Posterior cingulate gyrus (tissue), 11 donors: ENCODE results near the gene P2RY12.
A peak's percentile ranks its signal among the peaks of the same experiment; 100 is the strongest.

ENCODE experiments used
- DNase-seq, 10 donors: peaks; one replicate each; pipeline versions ENCODE4 v3.0.0 to v3.0.0-alpha.2; 2020 to 2021; ENCODE audit warnings: mixed read lengths in 3 of 10
- intact Hi-C: fragments of 100-400 bp; cut with DNase I; formaldehyde crosslinking; loops from one replicate; pipeline ENCODE4 v1.15.1; 2023

P2RY12 gene

GRCh38 chr3:151312972-151313371 is 71.6 kb downstream of the P2RY12 start:
- DNase-seq, result no peak
- intact Hi-C loops, result no loop called here

- intact Hi-C loops, result no loop called here
- DNase-seq, result no peak
Measured at GRCh38 chr3:151309566-151309965, 75.0 kb downstream of the P2RY12 start.

- intact Hi-C loops, result no loop called here
- DNase-seq, result no peak
Measured at GRCh38 chr3:151307583-151308488, 76.7 kb downstream of the P2RY12 start.

- DNase-seq, result no peak
- intact Hi-C loops, result no loop called here
Measured at GRCh38 chr3:151307131-151307530, 77.4 kb downstream of the P2RY12 start.

GRCh38 chr3:151306168-151306810 is 78.3 kb downstream of the P2RY12 start:
- intact Hi-C loops, result no loop called here

GRCh38 chr3:151305775-151306151 is 78.8 kb downstream of the P2RY12 start:
- intact Hi-C loops, result no loop called here
- DNase-seq, result no peak

More at GRCh38 chr3:151306168-151306810, 78.3 kb downstream of the P2RY12 start:
- DNase-seq, result no peak

- intact Hi-C loops, result no loop called here
- peak in 6 of 10 donors; percentile 20 to 83 (median 42) for DNase-seq
Measured at GRCh38 chr3:151305060-151305774, 79.3 kb downstream of the P2RY12 start.

GRCh38 chr3:151303751-151304150 is 80.8 kb downstream of the P2RY12 start:
- intact Hi-C loops, result no loop called here

GRCh38 chr3:151301787-151302186 is 82.8 kb downstream of the P2RY12 start:
- intact Hi-C loops, result no loop called here
- no peak for DNase-seq

More at GRCh38 chr3:151303751-151304150, 80.8 kb downstream of the P2RY12 start:
- no peak for DNase-seq

- DNase-seq, result no peak
- intact Hi-C loops, result no loop called here
Measured at GRCh38 chr3:151300539-151300938, 84.0 kb downstream of the P2RY12 start.

GRCh38 chr3:151299006-151299405 is 85.5 kb downstream of the P2RY12 start:
- no peak for DNase-seq
- intact Hi-C loops, result no loop called here

- DNase-seq, result no peak
- intact Hi-C loops, result no loop called here
Measured at GRCh38 chr3:151297429-151297828, 87.1 kb downstream of the P2RY12 start.

- DNase-seq, result no peak
- intact Hi-C loops, result no loop called here
Measured at GRCh38 chr3:151296226-151296625, 88.3 kb downstream of the P2RY12 start.

GRCh38 chr3:151293127-151293526 is 91.4 kb downstream of the P2RY12 start:
- no peak for DNase-seq

GRCh38 chr3:151290673-151291072 is 93.9 kb downstream of the P2RY12 start:
- no peak for DNase-seq
- intact Hi-C loops, result loop anchor here (2.0 kb wide), 1 partner anchor 548 kb away; no protein-coding TSS in a partner anchor

More at GRCh38 chr3:151293127-151293526, 91.4 kb downstream of the P2RY12 start:
- intact Hi-C loops, result no loop called here

GRCh38 chr3:151289445-151289844 is 95.1 kb downstream of the P2RY12 start:
- intact Hi-C loops, result no loop called here

More at GRCh38 chr3:151289445-151289844, 95.1 kb downstream of the P2RY12 start:
- DNase-seq, result no peak
